Measurements from ENCODE around the gene LHFPL2.
"Not testable (repeated sequence)": the region's sequence is repeated elsewhere in the genome, so short reads cannot be mapped to it uniquely, and the experiment has no call there.

The LHFPL2 gene

GRCh38 chr5:78473751-78474150 is 174.8 kb downstream of the LHFPL2 start:
- no peak for DNase-seq (ENCODE audit: low read depth in 4 of 4, low spot score in 1 of 4)

GRCh38 chr5:78472469-78473106 is 176.0 kb downstream of the LHFPL2 start:
- DNase-seq (ENCODE audit: low read depth in 4 of 4, low spot score in 1 of 4), result no peak

GRCh38 chr5:78471896-78472295 is 176.7 kb downstream of the LHFPL2 start:
- no peak for DNase-seq (ENCODE audit: low read depth in 4 of 4, low spot score in 1 of 4)

- DNase-seq (ENCODE audit: low read depth in 4 of 4, low spot score in 1 of 4), result no peak
Observed at GRCh38 chr5:78467752-78468357, 180.7 kb downstream of the LHFPL2 start.

- DNase-seq (ENCODE audit: low read depth in 4 of 4, low spot score in 1 of 4), result no peak
Observed at GRCh38 chr5:78467140-78467539, 181.4 kb downstream of the LHFPL2 start.

GRCh38 chr5:78458843-78459242 is 189.7 kb downstream of the LHFPL2 start:
- no peak for DNase-seq (ENCODE audit: low read depth in 4 of 4, low spot score in 1 of 4)

GRCh38 chr5:78457507-78457906 is 191.1 kb downstream of the LHFPL2 start:
- not testable (repeated sequence) for DNase-seq (ENCODE audit: low read depth in 4 of 4, low spot score in 1 of 4)

GRCh38 chr5:78449103-78449502 is 199.5 kb downstream of the LHFPL2 start:
- DNase-seq (ENCODE audit: low read depth in 4 of 4, low spot score in 1 of 4), result no peak

GRCh38 chr5:78447775-78448424 is 200.7 kb downstream of the LHFPL2 start:
- DNase-seq (ENCODE audit: low read depth in 4 of 4, low spot score in 1 of 4), result no peak
